HG03103 (cell line): ENCODE measurements around the gene TLX2.
"Not testable (repeated sequence)": the region's sequence is repeated elsewhere in the genome, so short reads cannot be mapped to it uniquely, and the experiment has no call there.

ENCODE experiments used
- ATAC-seq: cut with Tn5 transposase; IDR thresholded peaks from one replicate; pipeline ENCODE4 v1.9.1; 2021; ENCODE audit warnings: low read depth; ENCODE audit not compliant: unreplicated experiment

The TLX2 gene

DNA sequence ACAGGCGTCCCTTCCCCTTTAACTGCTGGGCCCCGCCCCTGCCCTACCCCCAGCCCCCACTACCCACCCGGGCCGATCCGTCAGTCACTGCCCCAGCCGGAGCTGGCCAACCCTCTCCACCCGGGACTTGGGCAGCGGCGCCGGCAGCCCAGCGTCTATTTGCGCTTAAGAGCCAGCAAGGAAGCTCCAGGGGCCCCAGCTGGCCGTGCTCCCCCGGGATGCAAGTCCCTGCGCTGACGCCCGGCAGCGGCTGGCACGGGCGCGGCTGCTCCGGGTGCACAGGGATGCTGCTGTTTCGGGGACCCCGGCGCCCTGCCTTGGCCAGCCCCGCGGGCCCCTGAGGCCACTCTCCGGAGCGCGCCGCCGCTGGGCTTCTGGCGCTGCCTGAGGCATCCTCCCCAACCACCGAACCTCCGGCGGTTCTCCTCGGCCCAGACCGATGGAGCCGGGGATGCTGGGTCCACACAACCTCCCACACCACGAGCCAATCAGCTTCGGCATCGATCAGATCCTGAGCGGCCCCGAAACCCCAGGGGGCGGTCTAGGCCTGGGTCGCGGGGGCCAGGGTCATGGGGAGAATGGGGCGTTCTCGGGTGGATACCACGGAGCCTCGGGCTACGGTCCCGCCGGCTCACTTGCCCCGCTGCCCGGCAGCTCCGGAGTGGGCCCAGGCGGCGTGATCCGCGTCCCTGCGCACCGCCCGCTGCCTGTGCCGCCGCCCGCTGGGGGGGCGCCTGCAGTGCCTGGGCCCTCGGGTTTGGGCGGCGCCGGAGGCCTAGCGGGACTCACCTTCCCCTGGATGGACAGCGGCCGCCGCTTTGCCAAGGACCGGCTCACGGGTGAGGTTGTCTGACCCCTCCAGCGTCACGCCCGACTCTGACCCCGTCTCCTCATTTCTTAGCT lies at the start of gene TLX2:
Gene TLX2 (plus strand): TSS at position 83 of the 903 bp plus-strand sequence. CDS start 357 bp downstream, at position 440.
- ATAC-seq, result no peak

- ATAC-seq, result not testable (repeated sequence)
These were observed 43.5 kb upstream of the TLX2 start for GRCh38 chr2:74470742-74471141.

DNA sequence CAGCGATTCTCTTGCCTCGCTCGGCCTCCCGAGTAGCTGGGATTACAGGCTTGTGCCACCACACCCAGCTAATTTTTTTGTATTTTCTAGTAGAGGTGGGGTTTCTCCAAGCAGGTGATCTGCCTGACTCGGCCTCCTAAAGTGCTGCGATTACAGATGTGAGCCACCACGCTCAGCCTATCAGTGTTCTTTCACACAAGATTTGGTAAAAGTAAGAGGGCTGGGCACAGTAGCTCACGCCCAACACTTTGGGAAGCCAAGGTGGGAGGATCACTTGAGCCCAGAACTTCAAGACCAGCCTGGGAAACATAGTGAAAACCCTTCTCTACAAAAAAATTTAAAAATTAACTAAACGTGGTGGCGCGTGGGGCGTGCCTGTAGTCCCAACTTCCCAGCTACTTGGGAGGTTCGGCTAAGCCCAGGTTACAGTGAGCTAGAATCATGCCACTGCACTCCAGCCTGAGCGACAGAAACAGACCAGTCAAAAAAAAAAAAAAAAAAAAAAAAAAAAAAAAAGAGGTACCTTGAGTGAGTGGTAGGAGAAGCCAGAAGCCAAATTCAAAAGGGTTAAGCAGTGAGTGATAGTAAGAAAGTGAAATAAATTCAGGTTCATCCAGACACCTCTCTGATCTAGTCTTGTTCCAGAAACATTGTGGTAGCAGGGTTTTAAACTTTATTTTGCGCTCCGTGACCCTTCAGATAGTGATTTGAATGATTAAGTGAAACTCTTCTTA lies 42.8 kb upstream of the TLX2 start:
- ATAC-seq, result no peak

DNA sequence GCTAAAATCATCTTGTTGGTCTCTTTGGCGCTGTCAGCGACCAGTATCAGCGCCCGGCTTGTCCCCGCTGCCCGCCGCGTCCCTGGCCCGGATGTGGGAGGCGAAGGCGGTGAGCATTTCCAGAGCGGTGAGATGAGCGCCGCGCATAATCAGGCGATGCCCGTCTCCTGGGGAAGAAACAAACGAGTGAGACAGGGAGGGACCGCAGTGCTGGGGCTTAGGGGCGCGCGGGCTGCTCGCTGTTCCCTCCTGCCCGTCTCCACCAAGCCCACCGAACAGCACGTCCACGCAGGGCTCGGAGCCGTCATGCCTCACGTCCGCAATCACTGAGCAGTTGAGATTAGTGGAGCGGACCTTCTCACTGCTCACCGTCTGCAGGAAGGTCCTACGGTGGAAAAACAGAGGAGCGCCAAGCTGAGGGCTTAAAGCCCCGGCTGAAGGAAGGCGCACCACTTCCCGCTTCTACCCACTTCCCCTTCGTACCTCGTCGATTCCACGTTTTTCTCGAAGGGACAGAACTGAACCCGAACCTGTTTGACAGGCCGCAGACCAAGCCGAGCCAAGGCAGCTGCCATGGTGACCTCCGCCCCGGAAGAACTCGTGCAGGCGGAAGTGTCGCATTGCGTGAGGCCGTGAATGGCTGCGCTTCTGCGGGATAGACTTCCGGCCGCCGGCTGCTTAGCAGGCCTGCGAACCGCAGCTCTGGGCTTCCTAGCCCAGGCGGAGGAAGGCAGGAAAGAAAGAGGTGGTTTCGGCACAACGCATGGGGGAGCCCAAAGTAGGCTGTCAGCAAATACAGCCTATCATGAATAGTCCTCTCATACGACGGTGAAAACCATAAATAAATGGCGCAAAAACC lies 41.9 kb upstream of the TLX2 start, which contains the start of gene MRPL53:
Gene MRPL53 (minus strand): TSS at position 595 of the 859 bp plus-strand sequence. CDS start 20 bp downstream, at position 575.
- peak; percentile 83 for ATAC-seq

GRCh38 chr2:74472945-74473258 lies 41.3 kb upstream of the TLX2 start:
- no peak for ATAC-seq

- ATAC-seq, result no peak
These were observed 39.8 kb upstream of the TLX2 start for GRCh38 chr2:74474481-74474880.

- no peak for ATAC-seq
These were observed 39.4 kb upstream of the TLX2 start for GRCh38 chr2:74474899-74475298.

- no peak for ATAC-seq
These were observed 32.8 kb upstream of the TLX2 start for GRCh38 chr2:74481431-74481830.

GRCh38 chr2:74481961-74482800 lies 32.1 kb upstream of the TLX2 start:
- peak; percentile 36 for ATAC-seq

- peak; percentile 77 for ATAC-seq
These were observed 31.2 kb upstream of the TLX2 start, which contains the start of the genes CCDC142 and TTC31 for GRCh38 chr2:74482801-74483674. Gene CCDC142 (minus strand): TSS chr2:74482998. CDS start chr2:74482837, 161 bp downstream. Gene TTC31 (plus strand): TSS chr2:74483081. CDS start chr2:74483096, 15 bp downstream.

DNA sequence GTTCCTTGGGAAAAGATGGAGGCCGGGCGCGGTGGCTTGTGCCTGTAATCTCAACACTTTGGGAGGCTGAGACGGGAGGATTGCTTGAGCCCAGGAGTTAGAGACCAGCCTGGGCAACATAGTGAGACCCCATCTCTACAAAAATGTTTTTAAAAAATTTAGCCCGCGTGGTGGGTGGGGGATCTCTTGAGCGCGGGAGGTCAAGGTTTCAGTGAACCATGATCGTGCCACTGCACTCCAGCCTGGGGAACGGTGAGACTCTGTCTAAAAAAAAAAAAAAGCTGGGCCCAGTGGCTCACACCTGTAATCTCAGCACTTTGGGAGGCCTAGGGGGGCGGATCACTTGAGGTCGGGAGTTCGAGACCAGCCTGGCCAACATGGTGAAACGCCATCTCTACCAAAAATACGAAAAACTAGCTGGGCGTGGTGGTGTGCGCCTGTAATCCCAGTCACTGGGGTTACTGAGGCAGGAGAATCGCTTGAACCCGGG lies 30.5 kb upstream of the TLX2 start:
- not testable (repeated sequence) for ATAC-seq

GRCh38 chr2:74486141-74486540 lies 28.1 kb upstream of the TLX2 start:
- ATAC-seq, result no peak

- ATAC-seq, result no peak
These were observed 25.4 kb upstream of the TLX2 start for GRCh38 chr2:74488643-74489481.

DNA sequence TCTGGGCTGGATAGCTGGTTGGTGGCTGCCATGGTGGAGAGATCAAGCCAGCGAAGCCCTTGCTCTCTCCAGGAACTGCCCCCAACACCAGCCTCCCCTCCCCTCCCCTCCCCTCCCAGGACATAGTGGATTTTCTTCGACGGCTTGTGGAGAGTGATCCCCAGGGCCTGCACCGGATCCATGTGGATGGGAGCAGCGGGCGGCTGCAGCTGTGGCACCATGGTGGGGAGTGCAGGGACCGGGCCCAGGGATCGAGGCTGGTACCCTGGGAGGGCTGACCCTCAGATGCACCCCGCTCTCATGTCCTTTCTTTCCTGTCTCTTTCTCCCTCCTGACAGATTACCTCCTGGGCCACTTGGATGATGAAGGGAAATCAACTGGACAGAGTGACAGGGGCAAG lies 24.3 kb upstream of the TLX2 start:
- ATAC-seq, result no peak

DNA sequence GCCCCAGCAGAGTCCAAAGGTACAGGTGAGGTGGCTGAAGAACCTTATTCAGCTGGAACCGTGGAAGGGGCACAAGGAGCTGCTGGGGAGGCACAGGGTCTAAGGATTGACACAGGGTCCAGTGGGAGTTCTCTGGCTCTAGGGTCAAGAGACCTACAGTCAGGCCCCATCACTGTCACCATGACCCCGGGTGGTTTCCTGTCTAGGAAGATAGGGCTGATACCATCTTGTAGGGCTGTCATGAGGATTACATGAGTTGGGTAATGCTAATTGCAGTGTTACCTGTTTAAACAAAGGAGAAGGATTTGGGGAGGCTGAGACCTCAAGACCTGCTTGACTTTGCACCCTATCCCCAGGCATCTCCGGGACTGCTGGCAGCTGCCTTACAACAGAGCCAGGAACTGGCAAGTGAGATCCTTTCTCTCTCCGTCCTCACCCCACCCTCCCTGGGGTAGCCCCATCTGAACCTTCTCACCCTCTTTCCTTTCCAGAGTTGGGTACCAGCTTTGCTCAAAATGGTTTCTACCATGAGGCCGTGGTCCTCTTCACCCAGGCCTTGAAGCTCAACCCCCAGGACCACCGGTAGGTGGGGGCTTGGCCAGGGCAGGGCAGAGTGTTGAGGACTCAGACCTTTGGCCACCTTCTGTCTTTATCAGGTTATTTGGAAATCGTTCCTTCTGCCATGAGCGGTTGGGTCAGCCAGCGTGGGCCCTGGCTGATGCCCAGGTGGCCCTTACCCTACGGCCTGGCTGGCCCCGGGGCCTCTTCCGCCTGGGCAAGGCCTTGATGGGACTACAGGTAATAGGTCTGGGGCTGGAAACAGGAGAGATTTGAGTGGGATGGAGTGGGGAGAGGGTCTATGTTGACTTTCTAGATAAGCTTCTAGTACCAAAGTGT lies 22.4 kb upstream of the TLX2 start:
- ATAC-seq, result no peak

- no peak for ATAC-seq
These were observed 20.7 kb upstream of the TLX2 start for GRCh38 chr2:74493546-74493945.

- no peak for ATAC-seq
These were observed 18.8 kb upstream of the TLX2 start for GRCh38 chr2:74495440-74495839.
